ENCODE measurements around the gene ETV5.

- TF ChIP-seq ZNF639 (tag by site-specific recombination; IDR thresholded peaks at IDR 0.05) = no peak
- no peak for TF ChIP-seq ZNF580 (tag by site-specific recombination; IDR thresholded peaks at IDR 0.05)
- no peak for TF ChIP-seq CTCF (tag by site-specific recombination; IDR thresholded peaks at IDR 0.05)
- no peak for TF ChIP-seq ZNF114 (tag by site-specific recombination; IDR thresholded peaks at IDR 0.05)
- no peak for TF ChIP-seq ZNF24 (tag by site-specific recombination; IDR thresholded peaks at IDR 0.05)
- no peak for TF ChIP-seq ZNF132 (tag by site-specific recombination; IDR thresholded peaks at IDR 0.05; ENCODE audit: borderline replicate concordance)
- no peak for TF ChIP-seq IKZF3 (tag by site-specific recombination; IDR thresholded peaks at IDR 0.05)
- no peak for TF ChIP-seq OVOL3 (tag by site-specific recombination; IDR thresholded peaks at IDR 0.05)
- no peak for TF ChIP-seq BCL6B (tag by site-specific recombination; IDR thresholded peaks at IDR 0.05)
- TF ChIP-seq GFI1B (tag by site-specific recombination; IDR thresholded peaks at IDR 0.05) = no peak
- no peak for TF ChIP-seq ELK4 (IDR thresholded peaks at IDR 0.05; ENCODE audit: borderline replicate concordance, low read depth, low read length)
- no peak for TF ChIP-seq ZBTB44 (tag by site-specific recombination; IDR thresholded peaks at IDR 0.05)
- no peak for TF ChIP-seq PRDM10 (tag by site-specific recombination; IDR thresholded peaks at IDR 0.05)
- TF ChIP-seq SCRT1 (tag by site-specific recombination; IDR thresholded peaks at IDR 0.05; ENCODE audit: borderline replicate concordance) = no peak
Observed at GRCh38 chr3:186100398-186100797, 8.5 kb downstream of the ETV5 start.
